MM.1S (cell line): ENCODE measurements around the gene WDR89.

Experiments
- EZH2 ChIP-seq: fragments of 300-600 bp; sonication (generic); optimal IDR thresholded peaks from 2 replicates; pipeline ENCODE3; 2017; ENCODE audit warnings: low read depth, mild to moderate bottlenecking, antibody characterized with exemption, low read length, mixed read lengths
- EZH2phosphoT487 ChIP-seq: fragments of 300-600 bp; sonication (generic); IDR thresholded peaks from 2 replicates; pipeline ENCODE4 v1.6.1; 2018; ENCODE audit warnings: antibody characterized with exemption, low read length
- TF ChIP-seq, protein P1 (sequence below): fragments of 300-600 bp; sonication (generic); IDR thresholded peaks from 2 replicates; pipeline ENCODE4 v1.5.1; 2016; ENCODE audit warnings: antibody characterized with exemption, low read length, mixed read lengths

DNA sequence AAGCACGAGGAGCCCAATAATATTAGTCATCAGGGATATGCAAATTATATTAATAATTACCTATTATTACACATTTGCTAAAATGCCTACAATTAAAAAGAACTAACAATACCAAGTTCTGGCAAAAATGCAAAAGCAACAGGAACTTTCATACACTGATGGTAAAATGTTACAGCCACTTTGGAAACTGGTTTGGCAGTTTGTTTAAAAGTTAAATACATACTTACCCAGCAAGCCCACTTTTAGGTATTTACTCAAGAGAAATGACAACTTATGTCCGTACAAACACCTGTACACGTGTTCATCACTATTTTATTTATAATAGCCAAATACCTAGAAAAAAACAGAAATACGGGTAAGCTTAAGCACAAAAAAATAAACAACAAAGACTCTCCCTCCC is 17.0 kb downstream of the WDR89 start:
- TF ChIP-seq, protein P1, sequence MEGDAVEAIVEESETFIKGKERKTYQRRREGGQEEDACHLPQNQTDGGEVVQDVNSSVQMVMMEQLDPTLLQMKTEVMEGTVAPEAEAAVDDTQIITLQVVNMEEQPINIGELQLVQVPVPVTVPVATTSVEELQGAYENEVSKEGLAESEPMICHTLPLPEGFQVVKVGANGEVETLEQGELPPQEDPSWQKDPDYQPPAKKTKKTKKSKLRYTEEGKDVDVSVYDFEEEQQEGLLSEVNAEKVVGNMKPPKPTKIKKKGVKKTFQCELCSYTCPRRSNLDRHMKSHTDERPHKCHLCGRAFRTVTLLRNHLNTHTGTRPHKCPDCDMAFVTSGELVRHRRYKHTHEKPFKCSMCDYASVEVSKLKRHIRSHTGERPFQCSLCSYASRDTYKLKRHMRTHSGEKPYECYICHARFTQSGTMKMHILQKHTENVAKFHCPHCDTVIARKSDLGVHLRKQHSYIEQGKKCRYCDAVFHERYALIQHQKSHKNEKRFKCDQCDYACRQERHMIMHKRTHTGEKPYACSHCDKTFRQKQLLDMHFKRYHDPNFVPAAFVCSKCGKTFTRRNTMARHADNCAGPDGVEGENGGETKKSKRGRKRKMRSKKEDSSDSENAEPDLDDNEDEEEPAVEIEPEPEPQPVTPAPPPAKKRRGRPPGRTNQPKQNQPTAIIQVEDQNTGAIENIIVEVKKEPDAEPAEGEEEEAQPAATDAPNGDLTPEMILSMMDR: no peak
- no peak for TF ChIP-seq EZH2phosphoT487
- TF ChIP-seq EZH2: no peak
